Mucosa of descending colon (tissue), 3 donors: ENCODE data around the gene CEP126. TPM values are rescaled to one million over a fixed set of nuclear protein-coding genes. Genes with fewer than 3 reads are reported as not detected.

Source experiments
- ATAC-seq: fragments of 200-7000 bp; cut with Tn5 transposase; one replicate; pipeline ENCODE4 v1.9.1; 2020; ENCODE audit warnings: mild to moderate bottlenecking, moderate library complexity
- DNase-seq, 3 donors: peaks; one replicate each; pipeline ENCODE4 v3.0.0-alpha.2; 2020
- H3K36me3 ChIP-seq: fragments of 200-600 bp; one replicate; pipeline ENCODE4 v1.8.0; 2021; ENCODE audit warnings: low read depth, mild to moderate bottlenecking
- H3K4me1 ChIP-seq: fragments of 200-600 bp; one replicate; pipeline ENCODE4 v1.8.0; 2021; ENCODE audit warnings: low read depth, mild to moderate bottlenecking
- H3K4me3 ChIP-seq: fragments of 200-600 bp; one replicate; pipeline ENCODE4 v1.8.0; 2021; ENCODE audit warnings: mild to moderate bottlenecking
- H3K9me3 ChIP-seq: fragments of 200-600 bp; one replicate; pipeline ENCODE4 v1.8.0; 2021; ENCODE audit warnings: mild to moderate bottlenecking
- intact Hi-C, 2 donors: fragments of 100-400 bp; cut with DNase I in 1 of 2; cut with micrococcal nuclease in 1 of 2; formaldehyde crosslinking; loops; one replicate each; pipeline versions ENCODE4 v1.11.0 to v1.11.1; 2022; cut with DNase I, micrococcal nuclease
- total RNA-seq, 3 donors: library from RNA; stranded (reverse); fragmentation: NEBNext Ultra II Directional in 2 of 3; extraction: Animal tissue kit (Norgen Biotek cat#: 25700) in 2 of 3; gene quantifications; one replicate each; pipeline versions ENCODE4 v1.2.1 to v1.2.4, GENCODE V29; 2021 to 2023
- TF ChIP-seq, protein P1 (sequence below): fragments of 200-600 bp; IDR thresholded peaks from one replicate; pipeline ENCODE4 v1.8.0; 2022; ENCODE audit warnings: antibody characterized with exemption, mild to moderate bottlenecking
- donor health status: DM: no; HTN: no; CAD: no; lungs with moderate emphysema.
- donor health status: DM: no; HTN: no; CAD: no.
- donor health status: DM: no; HTN: yes; CAD: no.

Gene CEP126
- total RNA-seq, 3 donors from 2014 or later: 3.7 to 7.4 (median 4.1) TPM

DNA sequence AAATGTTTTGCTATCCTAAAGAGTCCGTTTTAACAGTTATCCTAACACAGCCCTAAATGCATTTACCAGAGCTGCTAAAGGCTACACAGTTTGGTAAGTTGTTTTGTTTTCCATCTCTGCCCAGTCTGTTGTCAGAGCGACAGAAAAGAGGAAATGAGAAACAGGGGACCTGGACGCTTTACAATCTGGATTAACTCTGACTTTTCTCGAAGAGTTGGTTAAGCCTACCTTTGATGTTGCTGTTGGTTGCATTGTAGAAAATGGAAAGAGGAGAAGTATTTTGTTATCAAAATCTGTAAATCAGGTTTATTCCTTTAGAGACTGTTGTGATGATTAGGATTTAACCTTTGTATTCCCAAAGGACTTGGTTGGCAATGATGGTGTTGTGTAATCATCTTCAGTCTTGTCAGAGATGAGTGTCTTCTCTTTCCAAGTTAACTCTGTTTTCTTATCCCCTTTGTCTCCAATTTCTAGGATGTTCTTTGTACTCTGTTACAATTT lies 1.0 kb downstream of the CEP126 start:
- no peak overlapping the region for H3K4me3 ChIP-seq
- H3K9me3 ChIP-seq: no peaks in the 10 kb centered on the region
- TF ChIP-seq, protein P1, sequence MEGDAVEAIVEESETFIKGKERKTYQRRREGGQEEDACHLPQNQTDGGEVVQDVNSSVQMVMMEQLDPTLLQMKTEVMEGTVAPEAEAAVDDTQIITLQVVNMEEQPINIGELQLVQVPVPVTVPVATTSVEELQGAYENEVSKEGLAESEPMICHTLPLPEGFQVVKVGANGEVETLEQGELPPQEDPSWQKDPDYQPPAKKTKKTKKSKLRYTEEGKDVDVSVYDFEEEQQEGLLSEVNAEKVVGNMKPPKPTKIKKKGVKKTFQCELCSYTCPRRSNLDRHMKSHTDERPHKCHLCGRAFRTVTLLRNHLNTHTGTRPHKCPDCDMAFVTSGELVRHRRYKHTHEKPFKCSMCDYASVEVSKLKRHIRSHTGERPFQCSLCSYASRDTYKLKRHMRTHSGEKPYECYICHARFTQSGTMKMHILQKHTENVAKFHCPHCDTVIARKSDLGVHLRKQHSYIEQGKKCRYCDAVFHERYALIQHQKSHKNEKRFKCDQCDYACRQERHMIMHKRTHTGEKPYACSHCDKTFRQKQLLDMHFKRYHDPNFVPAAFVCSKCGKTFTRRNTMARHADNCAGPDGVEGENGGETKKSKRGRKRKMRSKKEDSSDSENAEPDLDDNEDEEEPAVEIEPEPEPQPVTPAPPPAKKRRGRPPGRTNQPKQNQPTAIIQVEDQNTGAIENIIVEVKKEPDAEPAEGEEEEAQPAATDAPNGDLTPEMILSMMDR: no peak
- intact Hi-C loops: no loop called here
- H3K36me3 ChIP-seq: no peaks in the 10 kb centered on the region
- peaks cover 19% of the 10 kb centered on the region for H3K4me1 ChIP-seq
- ATAC-seq (peak; percentile 25), DNase-seq (no peak)

DNA sequence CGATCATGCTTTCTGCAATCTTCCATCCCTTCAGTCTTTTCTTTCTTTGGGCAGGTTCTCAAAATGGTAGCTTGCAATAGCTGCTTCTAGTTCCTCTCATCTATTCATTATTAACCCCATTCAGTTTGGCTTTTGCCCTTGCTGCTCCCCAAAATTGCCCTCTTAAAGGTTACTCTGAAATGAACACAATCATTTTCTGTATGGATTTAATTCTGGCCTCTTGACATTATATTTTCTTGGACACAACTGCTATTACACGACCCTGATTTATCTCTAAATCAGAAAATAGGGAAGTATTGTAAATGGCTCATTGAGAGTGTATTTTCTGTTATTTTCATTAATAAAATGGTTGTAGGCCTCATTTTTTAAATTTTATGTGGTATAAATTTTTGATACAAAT lies 1.6 kb downstream of the CEP126 start, which contains the start of gene ANGPTL5:
Gene ANGPTL5, minus strand, starts transcription at position 101 of the 400 bp plus-strand sequence. CDS start 8,613 bp downstream, outside the sequence.
- H3K9me3 ChIP-seq: no peaks in the 10 kb centered on the region
- DNase-seq (no peak), ATAC-seq (no peak)
- intact Hi-C loops: no loop called here
- TF ChIP-seq, protein P1: no peak
- no peaks in the 10 kb centered on the region for H3K36me3 ChIP-seq
- no peak within 1 kb of the TSS for H3K4me3 ChIP-seq
- peaks cover 19% of the 10 kb centered on the region for H3K4me1 ChIP-seq

DNA sequence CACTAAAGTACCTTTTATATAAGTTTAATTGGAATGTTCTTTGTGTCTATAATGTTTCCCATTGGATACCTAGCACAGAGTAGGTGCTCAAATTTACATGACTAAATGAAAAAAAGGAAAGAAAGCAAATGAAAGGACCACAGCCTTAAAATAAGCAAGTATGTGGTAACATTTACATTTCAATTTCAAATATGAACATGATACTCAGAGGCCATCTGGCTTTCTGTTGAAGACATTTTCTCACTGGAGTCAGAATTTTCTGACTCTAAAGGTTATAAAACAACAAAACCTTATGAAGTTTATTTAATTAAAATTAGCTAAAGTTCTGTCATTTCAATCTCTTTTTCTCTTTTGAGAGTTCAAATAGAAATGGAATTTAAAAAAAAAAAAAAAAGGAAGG lies 2.4 kb downstream of the CEP126 start:
- Histone ChIP-seq H3K9me3 (no peaks in the 10 kb centered on the region), H3K36me3 (no peaks in the 10 kb centered on the region), H3K4me3 (no peak overlapping the region), H3K4me1 (peaks cover 19% of the 10 kb centered on the region)
- DNase-seq (no peak), ATAC-seq (no peak)
- TF ChIP-seq, protein P1: no peak
- intact Hi-C loops: no loop called here

DNA sequence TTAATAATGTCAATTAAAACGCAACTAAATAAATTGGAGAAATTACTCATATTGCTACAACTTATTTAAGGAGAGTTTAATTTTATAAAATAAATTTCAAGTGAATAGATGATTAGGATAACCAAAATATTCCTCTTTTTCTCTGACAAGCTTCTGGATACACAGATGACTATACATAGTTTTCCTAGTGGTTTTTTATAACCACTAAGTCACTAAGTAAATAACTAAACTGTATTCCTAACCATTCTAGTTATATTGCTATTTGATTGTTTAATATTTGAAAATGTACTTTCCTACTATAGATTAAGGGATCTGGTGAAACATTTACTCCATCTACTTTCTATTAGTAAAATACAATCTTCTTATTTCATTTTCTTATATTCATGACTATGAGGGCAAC lies 6.2 kb downstream of the CEP126 start:
- Histone ChIP-seq H3K4me3 (no peak overlapping the region), H3K4me1 (peaks cover 2% of the 10 kb centered on the region), H3K9me3 (no peaks in the 10 kb centered on the region), H3K36me3 (no peaks in the 10 kb centered on the region)
- intact Hi-C loops: no loop called here
- DNase-seq: no peak
- TF ChIP-seq, protein P1: no peak
- ATAC-seq: no peak

DNA sequence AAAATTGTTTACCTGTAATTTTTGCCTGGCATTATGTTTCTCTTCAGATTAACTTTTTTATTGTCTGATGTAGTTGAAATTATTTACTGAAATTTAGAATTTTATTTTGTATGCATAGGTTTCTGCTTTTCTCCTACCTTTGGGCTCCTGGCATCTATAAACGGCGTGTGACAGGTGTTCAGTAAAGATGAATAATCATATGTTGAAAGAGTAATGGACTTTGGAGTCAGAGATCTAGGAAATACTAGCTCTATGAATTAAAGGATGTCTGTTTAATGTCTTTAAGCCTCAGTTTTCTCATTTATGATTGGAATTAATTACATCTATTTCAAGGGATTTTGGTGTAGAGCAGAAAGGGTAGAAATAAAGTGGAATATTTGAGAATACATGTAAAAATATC lies 8.7 kb downstream of the CEP126 start:
- ATAC-seq (peak; percentile 42), DNase-seq (no peak)
- TF ChIP-seq, protein P1: no peak
- Histone ChIP-seq H3K4me3 (no peak overlapping the region), H3K4me1 (no peaks in the 10 kb centered on the region), H3K9me3 (no peaks in the 10 kb centered on the region), H3K36me3 (no peaks in the 10 kb centered on the region)
- intact Hi-C loops: no loop called here
